HG03066 (cell line): ENCODE data around the gene USP1.

ENCODE experiments used
- ATAC-seq: cut with Tn5 transposase; IDR thresholded peaks from one replicate; pipeline ENCODE4 v1.9.1; 2021; ENCODE audit warnings: low read depth; ENCODE audit not compliant: unreplicated experiment

The USP1 gene, protein sequence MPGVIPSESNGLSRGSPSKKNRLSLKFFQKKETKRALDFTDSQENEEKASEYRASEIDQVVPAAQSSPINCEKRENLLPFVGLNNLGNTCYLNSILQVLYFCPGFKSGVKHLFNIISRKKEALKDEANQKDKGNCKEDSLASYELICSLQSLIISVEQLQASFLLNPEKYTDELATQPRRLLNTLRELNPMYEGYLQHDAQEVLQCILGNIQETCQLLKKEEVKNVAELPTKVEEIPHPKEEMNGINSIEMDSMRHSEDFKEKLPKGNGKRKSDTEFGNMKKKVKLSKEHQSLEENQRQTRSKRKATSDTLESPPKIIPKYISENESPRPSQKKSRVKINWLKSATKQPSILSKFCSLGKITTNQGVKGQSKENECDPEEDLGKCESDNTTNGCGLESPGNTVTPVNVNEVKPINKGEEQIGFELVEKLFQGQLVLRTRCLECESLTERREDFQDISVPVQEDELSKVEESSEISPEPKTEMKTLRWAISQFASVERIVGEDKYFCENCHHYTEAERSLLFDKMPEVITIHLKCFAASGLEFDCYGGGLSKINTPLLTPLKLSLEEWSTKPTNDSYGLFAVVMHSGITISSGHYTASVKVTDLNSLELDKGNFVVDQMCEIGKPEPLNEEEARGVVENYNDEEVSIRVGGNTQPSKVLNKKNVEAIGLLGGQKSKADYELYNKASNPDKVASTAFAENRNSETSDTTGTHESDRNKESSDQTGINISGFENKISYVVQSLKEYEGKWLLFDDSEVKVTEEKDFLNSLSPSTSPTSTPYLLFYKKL

DNA sequence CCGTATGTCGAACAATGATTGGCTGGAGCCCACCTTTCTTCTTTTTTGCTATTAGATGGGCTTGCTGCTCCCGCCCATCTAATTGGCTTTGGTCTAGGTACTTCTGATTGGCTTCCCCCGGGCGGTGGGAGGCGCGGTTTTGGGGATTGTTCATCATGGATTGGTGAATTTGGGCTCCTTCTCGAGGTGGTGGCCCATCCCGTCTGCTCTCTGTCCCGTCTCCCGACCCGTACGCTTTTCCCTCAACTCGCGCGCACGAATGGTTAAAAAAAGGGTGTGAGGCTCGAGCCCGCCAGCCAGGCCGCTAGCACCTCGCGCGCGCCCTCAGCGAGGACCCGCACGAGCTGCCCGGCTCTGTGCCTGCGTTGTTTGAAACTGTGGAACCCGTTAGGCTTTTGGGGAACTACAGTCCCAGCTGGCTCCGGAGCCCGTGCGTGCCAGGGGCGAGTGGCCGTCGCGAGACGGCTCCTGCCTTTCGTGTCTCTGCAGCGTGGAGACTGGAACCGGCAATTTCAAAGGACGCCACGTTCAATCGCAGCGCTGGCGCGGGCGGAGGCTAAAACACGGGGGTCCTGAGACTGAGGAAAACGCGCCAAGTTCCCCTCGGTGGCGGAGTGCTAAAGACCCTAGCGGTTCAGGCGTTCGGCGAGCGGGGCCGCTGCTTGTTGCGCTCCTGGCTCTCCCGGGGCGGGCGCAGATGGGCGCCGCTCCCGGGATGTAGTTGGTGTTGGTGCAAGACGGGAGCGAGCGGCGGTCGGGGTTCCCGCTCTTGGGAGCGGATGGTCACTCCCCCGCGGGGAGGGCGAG is at the start of gene USP1:
Gene USP1, plus strand, starts transcription at position 584 of the 807 bp plus-strand sequence. CDS start 2,819 bp downstream, outside the sequence.
- ATAC-seq = peak; percentile 76

DNA sequence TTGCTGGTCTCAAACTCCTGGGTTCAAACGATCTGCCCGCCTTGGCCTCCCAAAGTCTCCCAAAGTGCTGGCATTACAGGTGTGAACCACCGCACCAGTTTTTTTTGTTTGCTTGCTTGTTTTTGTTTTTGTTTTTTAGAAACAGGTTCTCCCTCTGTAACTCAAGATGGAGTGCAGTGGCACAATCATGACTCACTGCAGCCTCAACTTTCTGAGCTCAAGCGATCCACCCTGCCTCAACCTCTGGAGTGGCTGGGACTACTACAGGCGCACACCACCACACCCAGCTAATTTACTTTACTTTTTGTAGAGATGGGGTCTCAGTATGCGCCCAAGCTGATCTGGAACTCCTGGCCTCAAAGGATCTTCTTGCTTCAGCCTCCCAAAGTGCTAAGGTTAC is 47.3 kb upstream of the USP1 start:
- ATAC-seq = no peak

DNA sequence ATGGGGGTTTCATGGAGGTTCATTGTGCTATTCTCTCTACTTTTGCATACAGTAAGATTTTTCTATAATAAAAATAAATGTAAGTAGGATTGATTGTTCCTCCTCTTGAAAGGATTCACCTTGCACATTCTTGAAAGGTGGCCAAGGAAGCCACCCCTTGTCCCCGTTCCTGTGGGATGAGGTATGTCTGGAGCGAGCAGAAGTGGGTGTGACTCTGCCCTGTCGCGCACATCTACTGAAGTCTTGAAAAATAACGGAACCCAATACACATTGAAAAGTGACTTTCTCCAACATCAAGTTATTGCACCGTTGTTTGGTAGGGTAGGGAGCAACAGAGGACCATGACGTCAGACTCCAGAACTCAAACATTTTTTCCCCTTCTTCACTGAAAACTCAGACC is 46.8 kb upstream of the USP1 start:
- ATAC-seq = no peak

DNA sequence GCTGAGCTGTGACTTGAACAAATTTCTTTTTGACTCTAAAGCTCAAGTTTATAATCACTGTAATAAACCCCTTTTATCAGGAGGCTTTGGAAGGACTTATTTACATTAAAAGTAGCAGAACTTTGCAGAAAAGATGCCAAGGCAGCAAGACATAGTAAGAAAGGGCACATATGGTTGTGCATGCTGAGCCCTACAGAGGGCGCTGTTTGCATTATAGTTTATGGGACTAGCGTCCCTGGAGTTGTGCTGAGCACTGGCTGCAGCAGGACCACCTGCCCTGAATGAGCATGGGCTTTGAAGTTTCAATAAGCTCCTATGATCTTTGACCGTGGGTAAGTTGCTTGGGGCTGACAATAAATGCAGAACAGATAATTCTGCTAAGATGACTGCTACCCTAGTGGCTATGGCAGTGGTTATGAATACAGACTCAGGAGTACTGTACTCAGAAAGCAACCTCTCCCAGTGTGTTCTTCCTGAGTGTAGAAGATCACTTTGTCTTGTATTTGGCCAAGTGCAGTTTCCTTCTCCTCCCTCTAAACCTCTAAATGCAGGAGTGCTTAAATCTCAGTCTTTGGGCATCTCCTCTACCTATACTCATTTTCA is 45.4 kb upstream of the USP1 start:
- no peak for ATAC-seq

DNA sequence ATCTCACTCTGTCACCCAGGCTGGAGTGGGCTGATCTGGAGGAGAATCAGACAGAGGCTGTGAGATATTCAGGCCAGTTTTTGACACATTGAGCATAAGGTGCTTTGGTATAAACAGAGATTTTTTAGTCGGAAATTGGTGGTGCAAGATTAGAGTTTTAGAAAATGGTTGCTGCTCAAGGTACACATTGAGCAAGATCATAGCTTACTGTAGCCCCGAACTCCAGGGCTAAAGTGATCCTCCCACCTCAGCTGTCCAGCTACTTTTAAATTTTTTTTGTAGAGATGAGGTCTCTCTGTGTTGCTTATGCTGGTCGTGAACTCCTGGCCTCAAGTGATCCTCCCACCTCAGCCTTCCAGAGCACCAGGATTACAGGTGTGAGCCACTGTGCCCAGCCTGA is 43.9 kb upstream of the USP1 start:
- ATAC-seq = no peak

DNA sequence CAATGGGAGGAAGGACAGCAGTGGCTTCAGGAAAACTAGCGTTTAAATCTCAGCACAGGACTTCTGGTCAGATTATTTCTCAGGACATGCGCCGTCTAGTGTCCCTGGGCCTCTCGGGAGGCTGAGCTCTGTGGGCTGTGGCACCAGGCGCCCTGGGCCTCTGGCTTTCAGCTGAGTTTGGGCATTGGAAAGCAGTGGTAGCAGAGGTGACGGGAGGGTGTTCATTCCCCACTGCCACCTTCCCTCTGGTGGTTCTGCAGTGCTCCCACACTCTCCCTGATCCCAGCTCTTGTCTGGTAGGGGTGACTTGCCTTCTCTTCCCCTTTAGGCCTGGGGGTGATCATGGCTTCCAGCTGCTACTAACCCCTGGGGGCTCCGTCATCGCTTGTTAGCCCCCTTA is 42.2 kb upstream of the USP1 start:
- no peak for ATAC-seq

DNA sequence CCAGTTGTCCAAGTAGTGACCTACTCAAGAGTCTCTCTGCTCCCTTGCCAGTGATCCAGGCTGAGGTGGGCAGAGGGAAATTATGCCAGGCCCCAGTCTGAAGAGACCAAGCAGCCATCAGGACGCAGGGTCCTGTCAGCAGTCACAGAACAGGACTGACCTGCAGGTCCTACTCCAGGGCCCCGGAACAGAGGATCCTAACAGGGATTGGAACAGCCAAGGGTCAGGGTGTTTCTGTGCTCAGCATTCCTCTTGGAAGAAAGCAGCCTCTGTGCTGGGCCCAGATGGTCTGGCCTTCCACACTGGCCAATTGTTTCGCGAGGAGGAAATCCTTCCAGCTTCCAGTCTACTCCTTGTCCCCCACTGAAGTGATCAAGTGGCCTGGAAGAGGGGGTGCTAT is 41.6 kb upstream of the USP1 start:
- ATAC-seq = no peak

DNA sequence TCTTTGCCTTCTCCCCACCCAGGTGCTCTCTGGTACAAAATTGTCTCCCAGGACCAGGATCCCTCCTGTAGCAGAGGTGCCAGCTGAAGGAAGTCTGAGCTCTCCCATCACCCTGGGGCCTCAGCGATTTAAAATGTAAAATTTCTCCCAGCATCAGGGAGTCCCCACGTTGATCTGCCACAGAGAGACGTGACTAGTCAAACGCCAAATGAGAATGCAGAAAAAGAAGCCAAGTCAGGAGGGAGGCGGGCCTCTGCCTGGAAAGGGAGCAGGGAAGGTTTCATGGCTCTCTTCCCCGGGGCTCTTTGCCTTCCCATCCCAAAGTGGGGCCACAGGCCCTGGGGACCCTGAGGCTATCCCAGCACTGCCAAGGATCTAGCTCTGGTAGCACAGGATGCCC is 40.0 kb upstream of the USP1 start:
- no peak for ATAC-seq

DNA sequence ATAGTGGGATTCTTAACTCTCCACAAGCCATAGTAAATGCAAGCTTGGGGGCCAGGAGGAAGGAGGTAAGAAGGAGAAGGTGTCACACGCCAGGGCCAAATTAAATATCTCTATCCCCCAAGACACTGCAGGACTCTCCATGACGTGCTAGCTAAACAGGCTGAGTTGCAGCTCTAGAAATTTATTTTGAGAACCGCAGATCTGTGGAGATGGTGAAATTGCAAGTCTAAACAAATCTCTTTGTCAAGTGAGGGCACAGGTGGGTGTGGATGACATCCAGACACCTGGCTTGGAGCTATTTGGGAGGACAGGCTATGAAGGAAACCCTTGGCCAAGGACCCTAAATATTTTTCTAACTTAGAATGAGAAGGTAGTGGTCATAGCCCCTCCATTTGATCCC is 39.5 kb upstream of the USP1 start:
- no peak for ATAC-seq

DNA sequence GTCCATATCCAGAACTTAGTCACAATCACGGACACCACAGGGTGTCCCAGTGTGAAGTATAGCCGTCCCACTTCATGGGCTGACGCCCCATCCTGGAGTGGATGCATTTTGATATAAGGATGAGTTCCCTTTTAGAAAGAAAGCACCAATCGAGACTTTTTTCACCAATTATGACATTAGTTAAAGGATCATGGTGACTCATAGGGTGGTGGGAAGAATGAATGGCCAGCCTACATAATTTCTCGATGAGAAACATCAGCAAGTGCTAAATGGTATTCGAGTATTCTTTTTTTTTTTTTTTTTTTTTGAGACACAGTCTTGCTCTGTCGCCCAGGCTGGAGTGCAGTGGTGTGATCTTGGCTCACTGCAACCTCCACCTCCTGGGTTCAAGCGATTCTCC is 38.5 kb upstream of the USP1 start:
- ATAC-seq = no peak

DNA sequence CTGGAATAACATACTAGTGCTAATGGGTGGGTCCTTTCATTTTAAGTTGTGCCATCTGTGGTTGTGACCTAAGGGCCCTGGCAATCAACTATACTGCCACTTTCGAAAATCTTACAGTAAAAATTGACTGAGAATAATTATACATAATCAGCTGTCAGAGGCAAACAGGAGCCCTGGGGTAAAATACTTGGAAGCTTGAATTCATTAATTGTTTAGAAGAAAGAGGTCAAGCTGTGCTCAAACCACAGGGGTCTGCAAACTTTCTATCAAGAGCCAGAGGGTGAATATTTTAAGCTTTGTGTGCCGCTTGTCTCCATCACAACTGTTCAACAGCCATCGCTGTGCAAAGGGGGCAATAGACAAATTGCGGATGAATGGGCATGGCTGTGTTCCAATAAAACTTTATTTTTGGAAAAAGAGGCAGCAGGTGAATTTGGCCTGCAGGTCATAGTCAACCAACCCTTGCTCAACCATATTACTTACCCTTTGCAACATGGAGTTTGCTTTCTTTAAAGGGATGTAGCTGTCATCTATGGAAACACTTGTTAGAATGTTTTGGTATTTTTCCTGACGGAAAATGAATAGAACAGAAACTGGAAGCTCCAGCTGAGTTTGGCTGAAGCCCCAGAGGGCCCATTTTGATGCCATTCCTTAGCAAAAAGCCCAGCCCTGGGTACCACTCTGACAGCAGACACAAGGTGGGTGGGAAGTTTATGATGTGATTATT is 35.7 kb upstream of the USP1 start:
- ATAC-seq = no peak

DNA sequence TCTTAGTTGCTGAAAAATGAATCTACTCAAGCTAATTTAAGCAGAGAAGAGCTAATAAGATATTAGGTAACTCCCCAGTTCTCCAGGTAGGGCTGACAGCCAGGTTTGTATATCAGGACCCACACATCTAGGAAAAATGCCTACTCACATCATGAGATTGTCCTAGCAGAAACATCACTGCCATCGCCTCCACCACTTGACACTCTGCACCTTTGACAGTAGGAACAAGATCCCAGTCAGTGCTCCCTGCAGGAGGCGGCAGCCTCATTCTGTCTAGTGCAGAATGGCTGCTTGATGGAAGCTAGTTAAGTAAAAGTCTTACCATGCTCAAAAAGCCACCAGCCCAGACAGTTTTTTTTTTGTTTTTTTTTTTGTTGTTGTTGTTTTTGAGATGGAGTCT is 31.6 kb upstream of the USP1 start:
- no peak for ATAC-seq

DNA sequence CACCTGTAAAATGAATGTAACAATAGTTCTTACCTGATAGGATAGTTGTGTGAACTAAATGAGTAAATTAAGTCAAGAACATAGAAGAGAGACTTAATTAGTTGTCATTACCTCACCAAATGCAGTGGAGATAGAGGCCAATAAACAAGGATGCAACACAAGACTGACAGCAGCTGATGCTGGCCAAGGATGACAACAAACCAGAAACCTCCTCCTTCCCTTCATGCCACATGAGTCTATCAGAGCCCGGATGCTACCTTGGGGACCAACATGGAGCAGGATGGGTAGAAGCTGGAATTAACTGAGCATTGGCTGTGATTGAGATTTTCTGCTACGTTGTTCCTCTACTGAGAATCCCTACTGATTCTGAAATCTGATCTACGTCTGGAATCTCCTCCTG is 30.3 kb upstream of the USP1 start:
- ATAC-seq = no peak

DNA sequence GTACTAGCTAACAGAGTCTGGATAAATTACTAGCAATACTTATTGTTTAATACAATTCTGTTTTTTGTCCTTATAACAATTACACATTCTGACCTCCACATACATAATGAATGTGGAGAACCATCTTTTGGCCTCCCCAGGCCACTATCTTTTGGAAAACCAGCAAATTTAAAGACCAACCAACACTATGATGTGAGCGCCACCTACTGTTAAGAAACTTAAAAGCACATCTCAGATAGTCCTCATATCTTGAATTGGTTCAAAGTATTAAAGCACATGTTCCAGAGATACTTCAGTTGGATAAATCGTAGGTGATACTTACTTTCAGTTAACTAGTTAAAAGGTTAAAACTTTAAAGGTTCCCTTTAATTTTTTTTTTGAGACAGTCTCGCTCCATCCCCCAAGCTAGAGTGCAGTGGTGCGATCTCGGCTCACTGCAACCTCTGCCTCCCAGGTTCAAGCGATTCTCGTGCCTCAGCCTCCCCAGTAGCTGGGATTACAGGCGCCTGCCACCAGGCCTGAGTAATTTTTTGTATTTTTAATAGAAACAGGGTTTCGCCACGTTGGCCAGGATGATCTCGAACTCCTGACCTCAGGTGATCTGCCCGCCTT is 29.3 kb upstream of the USP1 start:
- ATAC-seq = no peak

DNA sequence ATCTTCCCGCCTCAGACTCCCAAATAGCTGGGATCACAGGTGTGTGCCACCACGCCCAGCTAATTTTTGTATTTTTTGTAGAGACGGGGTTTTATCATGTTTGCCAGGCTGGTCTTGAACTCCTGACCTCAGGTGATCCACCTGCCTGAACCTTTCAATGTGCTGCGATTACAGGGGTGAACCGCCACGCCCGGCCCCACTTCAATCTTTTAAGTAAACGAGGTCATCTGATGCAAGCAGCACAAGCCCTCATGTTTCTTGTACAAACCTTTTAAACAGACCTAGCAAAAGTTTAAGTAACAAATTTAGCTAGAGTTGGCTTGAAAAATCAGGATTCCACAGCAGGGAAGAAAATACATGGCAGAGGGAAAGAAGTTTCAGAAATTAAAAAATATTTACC is 21.2 kb upstream of the USP1 start:
- ATAC-seq = no peak

DNA sequence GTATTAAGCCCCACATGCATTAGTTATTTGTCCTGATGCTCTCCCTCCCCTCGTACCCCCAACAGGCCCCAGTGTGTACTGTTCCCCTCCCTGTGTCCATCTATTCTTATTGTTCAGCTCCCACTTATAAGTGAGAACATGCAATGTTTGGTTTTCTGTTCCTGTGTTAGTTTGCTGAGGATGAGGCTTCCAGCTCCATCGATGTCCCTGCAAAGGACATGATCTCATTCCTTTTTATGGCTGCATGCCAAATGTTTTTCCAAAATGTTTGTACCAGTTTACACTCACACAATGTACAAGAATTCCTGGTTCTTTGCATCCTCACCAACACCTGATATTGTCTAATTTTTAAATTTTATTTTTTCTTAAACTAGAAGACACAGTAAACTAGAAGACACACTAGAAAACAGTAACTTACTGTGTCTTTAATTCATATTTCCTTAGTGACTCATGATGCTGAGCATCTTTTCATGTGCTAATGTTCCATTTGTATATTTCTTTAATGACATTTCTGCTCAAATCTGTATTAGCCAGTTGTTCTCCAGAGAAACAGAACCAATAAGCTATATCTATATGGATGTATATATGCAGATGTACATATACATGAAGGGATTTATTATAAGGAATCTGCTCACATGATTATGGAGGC is 19.4 kb upstream of the USP1 start:
- ATAC-seq = no peak

DNA sequence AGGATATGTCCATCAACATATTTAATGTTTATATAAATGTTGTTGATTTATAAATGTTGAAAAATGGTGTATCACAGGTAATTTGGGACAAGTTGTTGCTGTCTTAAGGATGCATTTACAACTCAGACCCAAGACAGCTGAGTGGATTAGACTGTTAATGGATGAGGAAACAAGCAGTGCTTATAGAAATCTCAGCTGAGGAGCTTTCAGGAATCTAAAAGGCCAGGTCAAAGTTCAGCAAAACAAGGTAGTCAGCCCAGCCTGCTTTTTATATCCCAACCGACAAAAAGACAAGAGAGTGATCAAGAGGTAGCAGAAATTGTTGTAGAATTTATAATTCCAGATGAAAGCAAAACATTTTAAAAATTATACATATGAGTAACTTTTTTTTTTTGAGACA is 16.6 kb upstream of the USP1 start:
- no peak for ATAC-seq

DNA sequence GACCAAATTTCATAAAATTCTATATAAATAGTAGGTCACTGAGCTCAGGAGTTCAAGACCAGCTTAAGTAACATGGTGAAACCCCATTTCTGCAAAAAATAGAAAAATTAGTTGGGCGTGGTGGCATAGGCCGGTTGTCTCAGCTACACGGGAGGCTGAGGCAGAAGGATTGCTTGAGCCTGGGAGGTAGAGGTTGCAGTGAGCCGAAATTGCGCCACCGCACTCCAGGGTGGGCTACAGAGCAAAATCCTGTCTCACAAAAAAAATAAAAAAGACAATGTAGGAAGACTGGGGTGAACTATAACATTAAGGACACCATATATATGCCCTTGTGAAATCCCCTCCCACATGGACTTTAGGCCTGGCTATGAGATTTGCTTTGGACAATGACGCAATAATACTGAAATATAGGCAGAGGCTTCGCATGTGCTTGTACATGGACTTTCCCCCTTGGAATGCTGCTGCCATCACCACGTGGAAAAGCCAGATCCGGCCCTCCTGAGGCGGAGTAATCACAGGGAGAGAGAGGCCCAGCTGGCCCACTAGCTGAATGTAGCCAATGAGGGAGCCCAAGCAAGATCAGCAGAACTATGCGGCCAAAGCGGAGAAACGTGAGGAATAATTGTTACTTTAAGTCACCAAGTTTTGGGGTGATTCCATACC is 13.1 kb upstream of the USP1 start:
- ATAC-seq = no peak

DNA sequence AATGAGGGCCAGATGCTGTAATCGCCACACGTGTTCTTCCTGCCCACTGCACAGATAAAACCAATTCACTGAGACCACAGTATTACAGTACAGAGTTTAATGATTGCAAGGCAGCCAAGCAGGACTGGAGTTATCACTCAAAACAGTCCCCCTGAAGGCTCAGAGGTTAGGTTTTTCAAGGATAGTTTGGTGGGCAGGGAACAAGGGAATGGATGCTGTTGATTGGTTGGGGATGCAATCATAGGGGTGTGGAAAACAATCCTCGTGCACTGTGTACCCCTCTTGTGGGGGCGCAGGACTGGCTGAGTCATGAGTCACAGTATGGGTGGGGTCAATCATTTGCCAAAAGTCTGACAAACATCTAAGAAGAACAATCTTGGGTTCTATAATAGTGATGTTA is 12.4 kb upstream of the USP1 start:
- no peak for ATAC-seq
